Cardiac septum (tissue), 1 donor: ENCODE results near the gene NR2F1-AS1. TPM values are rescaled to one million over a fixed set of nuclear protein-coding genes. Genes with fewer than 3 reads are reported as not detected.

ENCODE experiments used
- DNase-seq: peaks from one replicate; pipeline ENCODE4 v3.0.0-alpha.2; 2020; ENCODE audit warnings: low spot score
- intact Hi-C: fragments of 100-400 bp; cut with DNase I; formaldehyde crosslinking; loops from one replicate; pipeline ENCODE4 v1.14.0; 2022
- total RNA-seq: library from RNA; stranded (reverse); fragmentation: NEBNext Ultra II Directional; extraction: Animal tissue kit (Norgen Biotek cat#: 25700); gene quantifications from one replicate; pipeline ENCODE4 v1.2.1, GENCODE V29; 2021
- donor health status: DM: no; HTN: no; CAD: no.

The NR2F1-AS1 gene
- total RNA-seq, 1 donor from 2014 or later: 0.89 TPM

GRCh38 chr5:93604644-93605515, 23.9 kb upstream of the NR2F1-AS1 start:
- intact Hi-C loops: no loop called here
- DNase-seq: no peak

DNA sequence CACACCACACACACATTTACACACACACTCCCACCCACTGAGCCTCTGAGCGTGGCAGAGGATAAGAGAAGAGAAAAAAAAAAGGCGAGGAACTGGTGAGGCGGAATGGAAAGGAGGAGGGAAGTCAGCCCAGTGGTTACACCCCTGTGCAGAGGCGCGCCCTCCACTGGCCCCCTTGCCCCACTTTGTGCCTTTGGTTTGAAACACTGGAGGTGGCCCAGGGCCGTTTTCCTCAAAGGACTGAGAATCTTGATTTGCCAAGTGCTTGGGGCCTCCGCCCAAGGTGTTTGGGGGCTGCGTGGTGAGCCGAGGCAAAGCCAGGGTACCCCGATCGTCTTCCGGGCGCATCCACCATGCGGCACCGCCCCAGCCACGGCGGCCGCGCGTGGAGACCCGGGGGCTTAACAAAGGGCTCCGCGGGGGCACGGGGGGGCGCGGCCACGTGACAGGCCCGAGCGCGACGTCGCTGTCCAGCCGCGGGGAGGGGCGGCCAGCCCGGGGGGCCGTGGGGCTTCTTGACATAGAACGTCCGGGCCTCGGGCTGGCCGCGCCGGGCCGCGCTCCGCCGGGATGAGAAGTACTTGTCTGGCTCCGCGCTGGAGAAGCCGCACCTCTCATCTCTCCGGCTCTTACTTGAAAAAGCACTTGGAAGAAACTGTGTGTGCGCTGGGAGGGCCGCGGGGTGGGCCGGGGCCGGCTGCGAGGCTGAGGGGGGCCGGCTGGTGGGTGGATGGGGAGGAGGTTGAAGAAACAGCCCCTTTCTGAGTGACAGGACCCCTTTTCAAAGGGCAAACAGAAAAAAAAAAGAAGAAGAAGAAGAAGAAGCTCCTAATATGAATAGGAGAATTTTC, 23.0 kb upstream of the NR2F1-AS1 start:
- intact Hi-C loops: no loop called here
- DNase-seq: no peak

GRCh38 chr5:93603078-93603792, 22.2 kb upstream of the NR2F1-AS1 start:
- no peak for DNase-seq
- intact Hi-C loops: no loop called here

- intact Hi-C loops: no loop called here
- no peak for DNase-seq
Measured at GRCh38 chr5:93602241-93603077, 21.4 kb upstream of the NR2F1-AS1 start.

DNA sequence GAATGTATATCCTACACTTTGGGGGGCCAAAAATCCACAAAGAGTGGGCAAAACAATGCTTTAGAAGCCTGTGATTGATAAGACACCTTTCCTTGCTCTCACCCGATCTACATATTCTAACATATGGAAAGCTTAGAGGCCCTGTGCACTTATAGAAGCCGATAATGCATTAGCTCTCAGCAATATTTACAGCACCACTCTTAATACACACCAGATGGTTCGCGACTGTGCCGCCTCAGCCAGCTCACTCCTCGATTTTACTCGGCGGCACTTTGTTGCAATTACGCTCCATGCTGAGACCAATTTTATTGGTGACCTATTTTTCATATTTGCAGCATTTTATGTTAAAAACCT, 20.8 kb upstream of the NR2F1-AS1 start:
- intact Hi-C loops: no loop called here
- no peak for DNase-seq

- DNase-seq: no peak
- intact Hi-C loops: no loop called here
Measured at GRCh38 chr5:93601071-93601801, 20.2 kb upstream of the NR2F1-AS1 start.

DNA sequence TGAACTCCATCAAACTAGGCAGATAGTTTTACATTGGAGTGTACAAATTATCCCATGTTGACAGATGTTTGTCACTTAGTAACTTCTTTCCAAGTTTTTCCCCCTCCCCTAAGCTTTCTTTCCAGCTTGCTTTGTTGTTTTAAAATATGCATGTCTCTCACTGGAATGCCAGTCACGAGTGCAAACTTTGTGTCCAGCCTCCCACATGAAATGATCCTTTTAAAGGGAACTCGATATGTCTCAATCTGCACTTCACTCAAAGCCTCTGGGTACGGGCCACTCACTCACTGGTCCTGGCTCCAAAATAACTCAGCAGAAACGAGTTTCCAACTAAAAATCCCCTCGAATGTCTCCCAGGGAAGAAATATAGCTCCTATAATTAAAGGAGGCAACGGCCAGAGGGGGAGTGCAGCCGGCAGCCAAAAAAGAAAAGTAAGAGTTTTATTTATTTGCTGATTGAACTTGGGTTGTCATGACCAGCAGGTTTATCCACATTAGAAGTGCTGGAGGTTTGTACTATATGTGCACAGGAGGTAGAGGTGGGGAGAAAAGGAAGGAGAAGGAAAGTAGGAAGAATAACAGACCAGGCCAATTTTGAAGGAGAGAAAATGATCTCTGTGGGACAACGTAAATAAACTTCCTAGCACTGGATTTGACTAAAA, 19.5 kb upstream of the NR2F1-AS1 start:
- intact Hi-C loops: no loop called here
- no peak for DNase-seq

- DNase-seq: no peak
Measured at GRCh38 chr5:93599399-93600120, 18.5 kb upstream of the NR2F1-AS1 start.

GRCh38 chr5:93599001-93599379, 18.0 kb upstream of the NR2F1-AS1 start:
- intact Hi-C loops: no loop called here
- DNase-seq: no peak

More at GRCh38 chr5:93599399-93600120, 18.5 kb upstream of the NR2F1-AS1 start:
- intact Hi-C loops: no loop called here

DNA sequence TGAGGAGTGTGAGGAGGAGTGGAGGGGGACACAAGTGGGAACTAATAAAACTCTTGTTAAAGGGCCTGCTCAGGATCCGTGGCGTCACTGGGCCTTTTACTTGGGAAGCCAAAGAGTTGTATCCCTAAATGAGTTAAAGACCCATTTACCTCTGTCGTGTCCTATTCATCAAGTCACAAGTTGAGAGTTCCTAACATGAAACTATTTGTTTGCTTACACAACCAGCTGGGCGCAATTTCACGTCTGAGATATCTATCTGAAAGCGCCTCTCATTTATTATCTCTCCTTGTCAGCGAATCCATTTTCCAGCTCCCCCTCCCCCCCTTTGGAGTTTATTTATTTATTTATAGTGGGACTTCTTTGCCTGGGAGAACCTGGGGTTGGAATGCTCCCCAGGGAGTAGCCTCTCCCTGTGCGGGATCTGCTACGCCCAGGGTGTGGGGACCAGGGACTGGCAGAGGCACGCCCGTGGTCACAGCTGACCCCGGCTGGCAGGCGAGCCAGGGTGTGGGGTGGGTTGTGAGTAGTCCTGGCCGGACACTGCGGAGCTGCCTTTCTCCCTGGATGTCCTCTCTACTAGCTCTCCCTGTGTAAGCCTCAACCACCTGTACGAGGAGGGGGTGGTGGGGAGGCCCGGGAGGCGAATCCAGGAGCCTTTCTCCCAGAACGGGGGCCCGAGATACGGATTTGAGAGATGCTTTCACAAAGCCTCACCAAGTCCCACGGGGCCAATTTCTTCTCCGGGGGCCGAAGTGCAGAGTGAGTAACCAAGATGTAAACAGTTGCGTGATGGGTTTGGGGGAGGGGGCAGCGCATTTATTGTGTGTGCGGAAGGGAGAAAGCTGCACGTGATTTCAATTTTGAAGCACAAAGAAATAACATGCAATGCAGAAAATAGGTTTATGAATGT, 17.3 kb upstream of the NR2F1-AS1 start:
- intact Hi-C loops: no loop called here
- DNase-seq: no peak

DNA sequence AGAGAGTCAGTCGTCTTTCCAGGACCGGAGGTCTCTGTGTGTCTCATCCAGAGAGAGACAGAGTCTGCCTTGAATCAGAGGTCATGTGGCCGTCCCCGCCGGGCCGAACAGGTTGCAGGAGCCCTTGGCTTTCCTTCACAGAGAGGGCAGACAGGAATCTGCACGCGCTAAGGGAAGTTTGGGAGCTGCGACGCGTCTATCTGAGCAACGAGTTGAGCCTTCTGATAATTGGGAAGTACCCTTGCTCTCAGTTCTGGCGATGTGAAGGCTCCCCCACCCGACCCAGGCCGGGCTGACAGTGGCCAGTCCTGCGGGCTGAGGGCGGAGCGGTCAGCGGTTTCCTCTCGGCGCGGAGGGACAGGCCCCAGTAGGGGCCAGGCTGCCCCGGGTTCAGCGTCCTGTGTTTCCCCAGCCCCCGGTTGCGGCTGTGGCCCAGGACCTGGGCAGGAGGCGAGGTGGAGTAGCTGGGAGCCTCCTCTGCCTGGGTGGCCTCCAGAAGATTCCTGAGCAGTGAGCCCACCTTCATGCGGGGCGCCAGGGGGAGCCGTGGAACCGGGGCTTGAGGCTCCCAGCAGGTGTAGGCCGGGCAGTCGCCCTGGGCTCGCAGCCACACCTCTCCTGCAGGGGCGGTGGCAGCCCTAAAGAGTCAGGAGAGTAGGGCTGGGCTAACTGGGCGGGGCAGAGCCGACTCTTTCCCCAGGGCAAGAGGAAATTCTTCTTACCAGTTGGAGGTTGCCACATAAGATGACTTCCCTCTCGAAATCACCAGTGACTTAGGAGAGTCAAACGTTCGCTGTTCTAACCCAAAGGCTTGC, 15.9 kb upstream of the NR2F1-AS1 start:
- intact Hi-C loops: no loop called here
- DNase-seq: no peak

DNA sequence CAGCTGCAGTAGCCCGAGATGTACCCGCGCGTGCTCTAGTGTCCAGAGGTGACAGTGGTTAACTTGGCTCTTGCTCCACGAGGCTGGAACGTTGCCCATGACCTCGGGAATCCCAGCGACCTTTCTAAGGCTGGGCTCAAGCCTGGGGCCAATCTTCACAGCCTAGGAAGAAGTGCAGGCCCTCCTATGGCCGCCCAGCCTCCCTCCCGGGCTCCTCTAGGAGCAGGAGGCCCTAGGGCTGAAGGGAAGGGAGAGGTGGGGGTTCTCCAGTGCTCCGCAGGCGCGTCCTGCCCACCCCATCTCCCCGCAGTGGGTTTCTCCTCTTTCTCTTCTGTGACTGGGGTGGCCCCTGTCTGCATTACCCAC, 15.3 kb upstream of the NR2F1-AS1 start:
- DNase-seq: no peak
- intact Hi-C loops: no loop called here

- DNase-seq: no peak
- intact Hi-C loops: no loop called here
Measured at GRCh38 chr5:93595420-93596147, 14.6 kb upstream of the NR2F1-AS1 start.

DNA sequence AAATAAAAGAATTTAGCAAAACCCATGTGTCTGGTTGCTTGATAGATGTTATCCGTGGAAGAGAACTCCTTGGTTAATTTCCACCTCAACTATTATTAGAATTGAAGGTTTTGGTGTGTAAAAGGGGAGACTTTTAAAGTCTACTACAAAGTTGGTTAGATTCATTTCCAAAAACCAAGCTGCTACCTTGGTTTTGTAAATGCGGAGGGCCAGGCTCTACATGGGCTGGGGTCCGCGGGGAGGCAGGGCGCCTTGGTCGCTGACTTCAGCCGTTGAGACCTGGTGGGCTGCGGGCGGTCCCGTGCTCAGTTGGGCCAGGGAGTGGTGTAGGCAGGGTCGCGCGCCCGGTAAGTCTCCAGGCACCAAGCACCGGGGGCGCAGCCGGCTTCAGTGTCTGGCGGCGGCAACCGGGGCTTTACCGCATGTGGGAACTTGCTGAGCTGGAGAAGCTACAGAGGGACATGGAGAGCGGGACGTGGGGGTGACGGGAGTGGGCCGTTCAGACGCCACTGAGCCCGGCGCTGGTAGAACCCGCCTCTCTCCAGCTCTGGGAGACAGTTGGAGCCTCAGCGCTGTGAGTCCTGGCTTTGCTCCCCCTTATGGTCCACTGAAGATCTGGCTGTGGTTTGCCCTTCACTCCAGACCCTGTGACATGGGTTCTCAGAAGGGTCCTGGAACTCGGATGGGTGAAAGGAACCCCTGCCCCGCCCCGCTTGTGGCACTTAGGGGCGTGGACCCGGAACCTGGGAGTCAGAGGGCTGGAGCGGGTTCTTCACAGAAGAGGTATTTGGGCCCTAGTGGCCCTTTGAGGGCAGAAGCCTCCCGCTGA, 13.8 kb upstream of the NR2F1-AS1 start:
- intact Hi-C loops: no loop called here
- DNase-seq: no peak
